Activated naive CD4-positive, alpha-beta T cell treated with Interleukin-2 at 50 U/mL for 16 hours (primary cell): Measurements from ENCODE around the gene PRPF6.

Experiments used
- DNase-seq: peaks from one replicate; pipeline ENCODE4 v3.0.0-alpha.2; 2020

Gene PRPF6

DNA sequence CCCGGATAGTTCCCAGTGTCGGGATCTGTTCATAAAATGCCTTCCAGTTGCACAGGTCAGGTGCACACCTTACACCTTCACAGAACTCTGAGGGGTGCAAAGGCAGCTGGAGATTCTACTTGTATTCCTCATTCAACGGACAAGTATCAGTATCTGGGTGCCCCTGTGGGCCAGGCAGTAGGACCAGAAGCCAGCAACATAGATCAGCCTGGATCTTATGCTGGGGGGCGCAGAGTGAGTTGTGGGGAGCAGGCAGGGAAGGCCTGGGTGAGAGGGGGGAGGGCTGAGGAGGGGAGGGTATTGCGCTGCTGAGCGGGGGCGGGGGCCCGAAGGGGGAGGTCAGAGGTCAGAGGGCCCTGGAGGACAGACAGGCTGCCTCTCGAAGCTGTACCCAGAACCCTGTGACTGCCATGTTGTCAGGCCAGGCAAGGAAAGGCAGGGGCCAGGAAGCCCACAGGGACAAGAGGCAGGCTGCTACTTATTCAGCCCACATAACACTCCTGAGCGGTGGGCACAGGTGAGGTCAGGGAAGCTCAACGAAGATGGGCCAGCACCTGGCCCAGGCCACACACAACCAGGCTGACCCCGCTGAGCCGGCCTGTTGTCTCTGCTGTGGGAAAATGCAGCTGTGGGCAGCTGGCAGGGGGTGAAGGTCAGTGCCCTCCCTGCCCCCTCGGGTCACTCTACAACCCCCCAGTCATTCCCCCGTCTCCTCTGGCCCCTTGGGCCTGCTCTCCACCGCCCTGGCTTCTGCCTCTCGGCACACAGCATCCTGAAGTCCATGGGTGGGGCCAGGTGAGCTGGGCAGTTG, 100.1 kb downstream of the PRPF6 start:
- DNase-seq: no peak

- DNase-seq: no peak
Observed at GRCh38 chr20:64081624-64081964, 100.7 kb downstream of the PRPF6 start.

DNA sequence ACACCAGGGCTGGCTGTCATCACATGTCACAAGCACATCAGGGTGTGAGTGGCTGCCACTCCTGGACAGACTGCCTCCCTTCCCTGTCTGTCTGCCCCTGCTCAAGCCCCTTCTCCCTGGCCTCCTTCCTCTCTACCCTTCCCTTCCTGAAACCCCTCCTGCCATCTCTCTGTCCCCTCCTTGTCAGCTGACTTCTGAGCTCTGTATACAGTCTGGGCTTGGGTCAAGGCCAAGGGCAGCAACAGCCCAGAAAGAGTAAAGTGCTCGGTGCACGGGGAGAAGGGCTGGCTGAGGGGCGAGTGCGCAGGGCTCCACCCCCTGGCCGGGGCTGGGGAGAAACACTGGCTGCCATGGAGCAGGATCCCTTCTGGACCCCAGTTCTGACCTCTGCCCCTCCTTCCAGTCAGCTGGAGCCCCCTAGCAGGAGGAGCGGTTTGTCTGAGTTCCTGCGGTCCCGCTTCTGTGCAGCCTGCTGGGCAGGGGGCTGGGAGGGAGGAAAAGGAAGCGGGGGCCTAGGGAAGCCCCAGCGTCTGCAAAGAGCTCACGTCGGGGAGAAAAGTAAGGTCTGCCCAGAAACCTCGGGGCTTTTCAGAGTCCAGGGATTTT, 101.3 kb downstream of the PRPF6 start:
- no peak for DNase-seq
